Endothelial cell of umbilical vein (primary cell): ENCODE measurements around the gene SULT4A1. TPM values are rescaled to one million over a fixed set of nuclear protein-coding genes. Genes with fewer than 3 reads are reported as not detected.

Source experiments
- BruUV-seq: library from RNA; stranded (reverse); fragments of 400-500 nt; replicated peaks from 2 replicates; lab custom pipeline; 2021; lab: Mats Ljungman, UMichigan
- CTCF ChIA-PET: fragments of 300-600, 350-600 bp; sonication (Branson Sonifier 250); formaldehyde crosslinking; loops from one replicate; lab custom pipeline; 2021; ENCODE audit warnings: antibody characterized with exemption, inconsistent platforms; lab: Charles Lee
- POLR2A ChIA-PET: fragments of 300-600, 350-600 bp; sonication (Branson Sonifier 250); formaldehyde crosslinking; loops from one replicate; lab custom pipeline; 2021; ENCODE audit warnings: antibody characterized with exemption, inconsistent platforms; lab: Charles Lee
- DNase-seq: peaks from one replicate; pipeline ENCODE4 v3.0.0-alpha.2; 2011; ENCODE audit warnings: low read depth, low spot score
- FAIRE-seq: peaks from 2 replicates; lab custom pipeline; 2011; peaks lifted over from hg19 to GRCh38; lab: Jason Lieb, UNC
- H2AFZ ChIP-seq: 2 replicates; pipeline ENCODE4 v1.6.0; 2012; ENCODE audit warnings: low read depth, low read length, control low read depth, inconsistent platforms
- H3K27ac ChIP-seq: 2 replicates; pipeline ENCODE4 v1.5.1; 2011; ENCODE audit warnings: low read depth, mild to moderate bottlenecking, control low read depth, low read length, moderate library complexity; ENCODE audit not compliant: insufficient read depth
- H3K27me3 ChIP-seq, 2 experiments: 2 replicates each; pipeline versions ENCODE4 v1.6.0 to v1.6.1; 2011; ENCODE audit warnings: low read length in 2 of 2, mixed read lengths in 1 of 2; ENCODE audit not compliant: control insufficient read depth in 2 of 2, insufficient read depth in 2 of 2
- H3K36me3 ChIP-seq, 2 experiments: 2 replicates in 1 of 2; 3 replicates in 1 of 2; pipeline ENCODE4 v1.5.1; 2011; ENCODE audit warnings: low read length in 2 of 2, mild to moderate bottlenecking in 1 of 2, moderate library complexity in 1 of 2; ENCODE audit not compliant: control insufficient read depth in 2 of 2, insufficient read depth in 2 of 2; ENCODE audit errors: extremely low read depth in 1 of 2
- H3K4me1 ChIP-seq: 3 replicates; pipeline ENCODE4 v1.5.1; 2011; ENCODE audit warnings: mild to moderate bottlenecking, low read length; ENCODE audit not compliant: control insufficient read depth, insufficient read depth; ENCODE audit errors: extremely low read depth
- H3K4me2 ChIP-seq: 2 replicates; pipeline ENCODE4 v1.6.1; 2011; ENCODE audit warnings: low read length, control low read depth, mixed read lengths; ENCODE audit not compliant: insufficient read depth
- H3K4me3 ChIP-seq, 3 experiments: fragments of 200-600 bp in 1 of 3; sonication (generic), shearing (Covaris generic) in 1 of 3; replicated peaks in 1 of 3; 2 replicates each; pipeline ENCODE4 v1.5.1; 2011 to 2016; ENCODE audit warnings: control low read depth in 3 of 3, low read length in 3 of 3, mild to moderate bottlenecking in 2 of 3, inconsistent platforms in 1 of 3, low read depth in 1 of 3, moderate library complexity in 1 of 3; ENCODE audit not compliant: insufficient read depth in 1 of 3
- H3K79me2 ChIP-seq: 2 replicates; pipeline ENCODE4 v1.6.0; 2012; ENCODE audit warnings: low read length, inconsistent platforms; ENCODE audit not compliant: control insufficient read depth, insufficient read depth
- H3K9ac ChIP-seq: replicated peaks from 2 replicates; pipeline ENCODE3; 2011; ENCODE audit warnings: low read length, control low read depth; ENCODE audit not compliant: insufficient read depth; ENCODE audit errors: extremely low read depth
- H3K9me1 ChIP-seq: replicated peaks from 3 replicates; pipeline ENCODE4 v1.6.0; 2011; ENCODE audit warnings: mild to moderate bottlenecking, low read length; ENCODE audit not compliant: control insufficient read depth, insufficient read depth; ENCODE audit errors: extremely low read depth
- H3K9me3 ChIP-seq: replicated peaks from 2 replicates; pipeline ENCODE4 v1.5.1; 2012; ENCODE audit warnings: low read length, inconsistent platforms; ENCODE audit not compliant: control insufficient read depth, insufficient read depth
- H4K20me1 ChIP-seq: replicated peaks from 2 replicates; pipeline ENCODE3; 2011; ENCODE audit warnings: mild to moderate bottlenecking, low read length; ENCODE audit not compliant: control insufficient read depth, insufficient read depth; ENCODE audit errors: extremely low read depth
- CTCF ChIP-seq, 2 donors: IDR thresholded peaks; 1 replicate in 1 of 2; 2 replicates in 1 of 2; pipeline ENCODE4 v1.5.1; 2011; ENCODE audit warnings: low read length in 2 of 2, mild to moderate bottlenecking in 2 of 2, moderate library complexity in 2 of 2, control low read depth in 1 of 2, inconsistent platforms in 1 of 2, low read depth in 1 of 2; ENCODE audit not compliant: insufficient read depth in 1 of 2; ENCODE audit errors: extremely low read depth in 1 of 2
- EZH2 ChIP-seq: IDR thresholded peaks from 2 replicates; pipeline ENCODE4 v1.6.1; 2012; ENCODE audit warnings: borderline replicate concordance, low read depth, mild to moderate bottlenecking, moderate library complexity, low read length, inconsistent platforms; ENCODE audit not compliant: severe bottlenecking
- FOS ChIP-seq: IDR thresholded peaks from 2 replicates; pipeline ENCODE4 v1.6.1; 2011; ENCODE audit warnings: mild to moderate bottlenecking, low read length, moderate library complexity, borderline replicate concordance; ENCODE audit not compliant: insufficient read depth
- GATA2 ChIP-seq: IDR thresholded peaks from 2 replicates; pipeline ENCODE4 v1.7.0; 2011; ENCODE audit warnings: low read depth, mild to moderate bottlenecking, moderate library complexity, mixed read lengths, low read length; ENCODE audit not compliant: insufficient read length, insufficient read depth
- JUN ChIP-seq: IDR thresholded peaks from 2 replicates; pipeline ENCODE4 v1.6.1; 2011; ENCODE audit warnings: borderline replicate concordance, low read depth; ENCODE audit not compliant: insufficient read length, insufficient read depth
- MAX ChIP-seq: IDR thresholded peaks from 2 replicates; pipeline ENCODE4 v1.6.1; 2011; ENCODE audit not compliant: insufficient read depth, insufficient read length
- MYC ChIP-seq: IDR thresholded peaks from one replicate; pipeline ENCODE4 v1.6.1; 2011; ENCODE audit warnings: mild to moderate bottlenecking, low read depth, low read length
- POLR2A ChIP-seq: IDR thresholded peaks from 2 replicates; pipeline ENCODE4 v1.6.1; 2012; ENCODE audit warnings: low read depth, mild to moderate bottlenecking, control low read depth, low read length
- POLR2AphosphoS5 ChIP-seq: IDR thresholded peaks from 2 replicates; pipeline ENCODE4 v1.6.1; 2012; ENCODE audit warnings: low read depth, mild to moderate bottlenecking, control low read depth, low read length, moderate library complexity; ENCODE audit not compliant: insufficient read depth
- dilution Hi-C: fragments of 300-500 bp; cut with MboI; formaldehyde crosslinking; loops from one replicate; pipeline ENCODE4 v1.15.0; 2019; ENCODE audit warnings: low sequenced_read_pairs; ENCODE audit not compliant: extremely low pct_ligation_motif_present
- intact Hi-C: fragments of 100-400 bp; cut with micrococcal nuclease; formaldehyde crosslinking; loops from one replicate; pipeline ENCODE4 v1.10.0; 2022
- polyA plus RNA-seq, 4 experiments: library from polyadenylated mRNA; depleted of rRNA in 3 of 4; stranded (reverse) in 3 of 4; unstranded in 1 of 4; fragments of >200 nt; gene quantifications; 2 replicates each; pipeline versions ENCODE4 v1.2.1 to v1.2.3, GENCODE V29; 2011 to 2012; ENCODE audit warnings: missing spikeins in 1 of 4
- total RNA-seq: library from RNA; stranded (reverse); gene quantifications from 2 replicates; pipeline ENCODE4 v1.2.3, GENCODE V29; 2021

Gene SULT4A1
- total and polyA plus RNA-seq, 2 donors (not counting 3 experiments of a cell fraction or from before 2014, with no cell fraction given), result 0.48 TPM; not detected in 1

GRCh38 chr22:43860126-43860525, 2.2 kb downstream of the SULT4A1 start:
- no TSS peak for BruUV-seq
- H3K27me3 ChIP-seq, result peaks cover 0 to 13% of the 10 kb centered on the region in 2 experiments
- H3K27ac ChIP-seq, result no peak overlapping the region
- H3K4me2 ChIP-seq, result no peak overlapping the region
- dilution Hi-C loops (no loop called here), intact Hi-C loops (no loop called here)
- no peak overlapping the region for H3K9ac ChIP-seq
- ChIA-PET CTCF (interaction anchor here (1.1 kb wide), 1 partner anchor 23 kb away, joined by 3 read pairs; no protein-coding TSS in a partner anchor), POLR2A (no interaction called here)
- no peaks in the 10 kb centered on the region for H3K9me3 ChIP-seq
- H3K36me3 ChIP-seq, result no peaks in the 10 kb centered on the region
- H3K4me1 ChIP-seq, result no peaks in the 10 kb centered on the region
- no peak overlapping the region for H3K4me3 ChIP-seq
- TF ChIP-seq JUN (no peak), MYC (no peak), MAX (no peak), CTCF (IDR thresholded peaks at IDR 0.05; ENCODE audit: extremely low read depth in 1 of 2, insufficient read depth in 1 of 2, low read depth in 1 of 2, low read length in 2 of 2) (no peak), POLR2A (no peak), EZH2 (no peak), POLR2AphosphoS5 (no peak), GATA2 (no peak), FOS (no peak)
- no peaks in the 10 kb centered on the region for H4K20me1 ChIP-seq
- no peak for FAIRE-seq
- no peaks in the 10 kb centered on the region for H3K79me2 ChIP-seq
- H2AFZ ChIP-seq, result no peak overlapping the region
- H3K9me1 ChIP-seq, result no peaks in the 10 kb centered on the region
- DNase-seq, result no peak
